HG03432 (cell line): ENCODE results near the gene RASD1.

ENCODE experiments used
- ATAC-seq: cut with Tn5 transposase; IDR thresholded peaks from one replicate; pipeline ENCODE4 v1.9.1; 2021; ENCODE audit warnings: mild to moderate bottlenecking, moderate library complexity; ENCODE audit not compliant: unreplicated experiment

Gene RASD1

GRCh38 chr17:17527956-17528500, 31.8 kb upstream of the RASD1 start:
- no peak for ATAC-seq

- no peak for ATAC-seq
Observed at GRCh38 chr17:17527534-17527933, 31.3 kb upstream of the RASD1 start.

- no peak for ATAC-seq
Observed at GRCh38 chr17:17526369-17526768, 30.2 kb upstream of the RASD1 start.

- ATAC-seq, result no peak
Observed at GRCh38 chr17:17525956-17526355, 29.8 kb upstream of the RASD1 start.

- no peak for ATAC-seq
Observed at GRCh38 chr17:17525311-17525710, 29.1 kb upstream of the RASD1 start.

GRCh38 chr17:17523731-17524490, 27.7 kb upstream of the RASD1 start:
- ATAC-seq, result no peak

GRCh38 chr17:17523001-17523730, 27.0 kb upstream of the RASD1 start:
- no peak for ATAC-seq

- no peak for ATAC-seq
Observed at GRCh38 chr17:17520599-17521232, 24.5 kb upstream of the RASD1 start.

- ATAC-seq, result no peak
Observed at GRCh38 chr17:17519886-17520285, 23.7 kb upstream of the RASD1 start.

GRCh38 chr17:17518951-17519350, 22.8 kb upstream of the RASD1 start:
- no peak for ATAC-seq

GRCh38 chr17:17518014-17518413, 21.8 kb upstream of the RASD1 start:
- no peak for ATAC-seq

GRCh38 chr17:17516941-17517720, 20.9 kb upstream of the RASD1 start:
- no peak for ATAC-seq

GRCh38 chr17:17515934-17516930, 20.0 kb upstream of the RASD1 start:
- ATAC-seq, result no peak

- ATAC-seq, result no peak
Observed at GRCh38 chr17:17514993-17515933, 19.1 kb upstream of the RASD1 start.

GRCh38 chr17:17514361-17514992, 18.3 kb upstream of the RASD1 start:
- ATAC-seq, result no peak

- ATAC-seq, result no peak
Observed at GRCh38 chr17:17513626-17514025, 17.4 kb upstream of the RASD1 start.

GRCh38 chr17:17512866-17513265, 16.7 kb upstream of the RASD1 start:
- ATAC-seq, result no peak
